Caki2 (cell line): Measurements from ENCODE around the gene ATP9A. TPM values are rescaled to one million over a fixed set of nuclear protein-coding genes. Genes with fewer than 3 reads are reported as not detected.
"Not testable (repeated sequence)": the region's sequence is repeated elsewhere in the genome, so short reads cannot be mapped to it uniquely, and the experiment has no call there.

Experiments used
- DNase-seq: peaks from one replicate; pipeline ENCODE4 v3.0.0-alpha.2; 2015; ENCODE audit warnings: low read depth
- in situ Hi-C: cut with HindIII; loops from 2 replicates; pipeline ENCODE4 v1.10.0; 2016; ENCODE audit warnings: low sequenced_read_pairs, low pct_unique_long_range_greater_than_20kb, mixed read lengths
- total RNA-seq: library from RNA; depleted of rRNA; stranded (reverse); fragments of >200 nt; shearing (Covaris generic); gene quantifications from 2 replicates; pipeline ENCODE4 v1.2.3, GENCODE V29; 2014; ENCODE audit warnings: low replicate concordance

The ATP9A gene
- total RNA-seq, 1 experiment from 2014 or later: 37.1 TPM

GRCh38 chr20:51650685-51651134 is 117.5 kb downstream of the ATP9A start:
- in situ Hi-C loops: no loop called here
- DNase-seq: peak; percentile 89

- no peak for DNase-seq
These were observed 119.6 kb downstream of the ATP9A start for GRCh38 chr20:51648571-51648947.

GRCh38 chr20:51647674-51648570 is 120.3 kb downstream of the ATP9A start:
- no peak for DNase-seq
- in situ Hi-C loops: no loop called here

More at GRCh38 chr20:51648571-51648947, 119.6 kb downstream of the ATP9A start:
- in situ Hi-C loops: no loop called here

GRCh38 chr20:51643810-51644209 is 124.4 kb downstream of the ATP9A start:
- in situ Hi-C loops: not testable (repeated sequence)

GRCh38 chr20:51643390-51643789 is 124.8 kb downstream of the ATP9A start:
- no peak for DNase-seq
- in situ Hi-C loops: no loop called here

More at GRCh38 chr20:51643810-51644209, 124.4 kb downstream of the ATP9A start:
- not testable (repeated sequence) for DNase-seq

GRCh38 chr20:51641866-51642265 is 126.3 kb downstream of the ATP9A start:
- in situ Hi-C loops: no loop called here
- no peak for DNase-seq

GRCh38 chr20:51640743-51641142 is 127.4 kb downstream of the ATP9A start:
- no peak for DNase-seq
- in situ Hi-C loops: no loop called here

- DNase-seq: peak; percentile 60
- in situ Hi-C loops: no loop called here
These were observed 128.9 kb downstream of the ATP9A start for GRCh38 chr20:51639206-51639832.

- in situ Hi-C loops: no loop called here
These were observed 130.9 kb downstream of the ATP9A start for GRCh38 chr20:51637241-51637640.

GRCh38 chr20:51636123-51636522 is 132.1 kb downstream of the ATP9A start:
- in situ Hi-C loops: no loop called here
- no peak for DNase-seq

More at GRCh38 chr20:51637241-51637640, 130.9 kb downstream of the ATP9A start:
- DNase-seq: no peak

GRCh38 chr20:51635680-51636079 is 132.5 kb downstream of the ATP9A start:
- DNase-seq: no peak
- in situ Hi-C loops: no loop called here

- in situ Hi-C loops: no loop called here
- no peak for DNase-seq
These were observed 133.3 kb downstream of the ATP9A start for GRCh38 chr20:51634877-51635276.

GRCh38 chr20:51634257-51634656 is 133.9 kb downstream of the ATP9A start:
- in situ Hi-C loops: no loop called here
- no peak for DNase-seq

- in situ Hi-C loops: no loop called here
- DNase-seq: no peak
These were observed 134.8 kb downstream of the ATP9A start for GRCh38 chr20:51633430-51633829.

- DNase-seq: no peak
These were observed 136.2 kb downstream of the ATP9A start for GRCh38 chr20:51631953-51632352.

GRCh38 chr20:51631011-51631950 is 136.9 kb downstream of the ATP9A start:
- peak; percentile 98 for DNase-seq
- in situ Hi-C loops: no loop called here

More at GRCh38 chr20:51631953-51632352, 136.2 kb downstream of the ATP9A start:
- in situ Hi-C loops: no loop called here

- in situ Hi-C loops: no loop called here
- no peak for DNase-seq
These were observed 138.7 kb downstream of the ATP9A start for GRCh38 chr20:51629399-51630058.
